Daoy (cell line): Measurements from ENCODE around the gene PTPRM. TPM values are rescaled to one million over a fixed set of nuclear protein-coding genes. Genes with fewer than 3 reads are reported as not detected.

ENCODE experiments used
- DNase-seq: peaks from one replicate; pipeline ENCODE4 v3.0.0-alpha.2; 2015; ENCODE audit warnings: low read depth
- total RNA-seq: library from RNA; depleted of rRNA; stranded (reverse); fragments of >200 nt; shearing (Covaris generic); gene quantifications from 2 replicates; pipeline ENCODE4 v1.2.3, GENCODE V29; 2014

The PTPRM gene
- total RNA-seq, 1 experiment from 2014 or later: 13.0 TPM

DNA sequence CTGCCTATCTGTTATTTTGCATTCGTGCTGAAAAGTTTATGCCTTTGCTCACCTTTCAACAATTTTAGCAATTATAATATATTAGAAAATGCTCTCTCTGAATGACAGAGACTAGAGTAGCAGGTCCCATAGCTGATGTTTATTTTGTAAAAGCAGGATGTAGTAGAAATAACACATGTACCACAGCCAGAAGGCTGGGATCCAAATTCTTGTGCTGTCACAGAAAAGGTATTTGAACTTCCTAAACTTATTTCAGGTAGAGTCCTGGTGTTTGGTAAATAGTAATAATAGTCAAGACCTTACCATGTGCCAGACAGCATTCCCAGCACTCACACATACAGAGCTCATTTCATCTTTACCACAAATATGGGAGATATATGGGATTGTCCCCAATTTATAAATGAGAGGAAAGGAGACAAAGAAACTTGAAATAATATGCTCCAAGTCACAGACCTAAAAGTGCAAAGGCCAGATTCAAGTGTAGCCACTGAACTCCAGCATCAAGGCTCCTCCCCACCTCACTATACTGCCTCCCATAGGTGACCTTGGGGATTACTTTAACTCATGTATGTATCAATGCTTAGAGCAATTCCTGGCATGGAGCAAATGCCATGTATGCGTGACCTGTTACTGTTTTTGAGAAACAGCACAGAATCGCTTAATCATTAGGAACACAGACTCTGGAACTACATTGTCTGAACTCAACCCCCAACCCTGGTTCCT lies 757.4 kb downstream of the PTPRM start:
- DNase-seq: no peak

DNA sequence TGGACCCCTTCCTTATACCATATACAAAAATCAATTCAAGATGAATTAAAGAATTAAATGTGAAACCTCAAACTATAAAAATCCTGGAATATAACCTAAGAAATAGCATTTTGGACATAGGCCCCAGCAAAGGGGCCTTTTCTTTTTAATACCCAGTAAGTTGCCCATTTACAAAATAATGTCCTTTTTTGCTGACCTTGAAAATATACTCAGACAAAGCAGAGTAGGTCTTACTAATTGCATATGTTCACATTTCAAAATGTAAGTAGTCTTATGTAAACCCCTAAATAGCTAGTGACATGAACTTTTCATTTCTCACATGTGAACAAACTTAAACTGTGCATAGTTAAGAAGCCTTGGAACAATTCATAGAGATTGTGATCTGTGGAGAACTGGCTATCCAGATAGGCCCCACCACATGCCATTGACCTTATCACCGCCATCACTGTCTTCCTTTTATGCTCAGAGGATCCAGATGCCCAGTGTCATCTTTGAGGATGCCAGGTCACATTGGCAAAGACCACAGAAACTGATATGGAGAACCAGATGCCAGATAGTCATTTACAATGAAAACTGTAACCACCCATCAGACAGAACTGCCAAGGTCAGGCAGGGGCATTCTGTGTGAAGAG lies 759.8 kb downstream of the PTPRM start:
- no peak for DNase-seq

DNA sequence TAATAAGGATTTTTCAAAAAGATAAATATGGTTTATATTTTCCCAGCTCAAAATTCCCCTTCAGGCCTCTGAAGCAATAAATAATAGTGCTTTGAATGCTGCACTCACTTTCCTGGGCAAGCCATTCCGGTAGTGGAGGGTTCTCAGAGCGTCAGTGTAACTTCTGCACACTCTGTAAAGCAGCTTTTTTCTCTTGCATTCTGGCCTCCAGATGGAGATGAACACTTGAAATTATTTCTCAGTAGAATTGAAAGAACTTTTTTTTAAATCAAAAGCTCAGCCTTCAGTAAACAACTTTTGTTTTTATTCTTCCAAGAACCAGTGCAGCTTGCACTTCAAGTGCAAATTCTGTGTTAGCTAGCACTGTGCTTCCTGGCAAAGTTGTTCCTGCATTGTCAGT lies 761.0 kb downstream of the PTPRM start:
- DNase-seq: no peak

DNA sequence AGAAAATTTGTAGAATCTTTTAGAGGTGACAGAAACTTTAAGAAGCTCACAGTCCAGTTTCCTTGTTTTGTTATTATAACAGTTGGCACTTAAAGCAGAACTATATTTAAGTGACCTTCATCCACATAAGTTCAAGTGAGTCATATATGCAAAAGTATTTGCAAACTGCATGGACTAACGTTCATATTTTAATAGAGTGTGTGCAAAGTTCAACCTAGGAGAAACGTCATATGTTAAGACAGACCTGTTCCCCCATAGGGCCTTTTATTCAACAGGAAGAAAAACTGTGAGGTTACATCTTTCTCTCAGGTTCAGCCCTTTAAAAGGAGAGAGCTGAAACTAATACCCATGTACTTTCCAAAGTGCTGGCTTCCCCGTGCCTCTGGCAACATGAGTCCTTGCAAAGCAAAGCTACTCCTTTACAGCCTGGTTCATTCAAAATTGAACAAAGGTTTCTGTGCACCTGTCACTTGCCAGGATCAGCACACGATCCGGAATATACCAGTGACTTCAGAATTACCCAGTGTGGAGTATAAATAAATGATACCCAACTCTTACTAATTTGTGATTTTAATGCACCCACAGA lies 762.2 kb downstream of the PTPRM start:
- no peak for DNase-seq

DNA sequence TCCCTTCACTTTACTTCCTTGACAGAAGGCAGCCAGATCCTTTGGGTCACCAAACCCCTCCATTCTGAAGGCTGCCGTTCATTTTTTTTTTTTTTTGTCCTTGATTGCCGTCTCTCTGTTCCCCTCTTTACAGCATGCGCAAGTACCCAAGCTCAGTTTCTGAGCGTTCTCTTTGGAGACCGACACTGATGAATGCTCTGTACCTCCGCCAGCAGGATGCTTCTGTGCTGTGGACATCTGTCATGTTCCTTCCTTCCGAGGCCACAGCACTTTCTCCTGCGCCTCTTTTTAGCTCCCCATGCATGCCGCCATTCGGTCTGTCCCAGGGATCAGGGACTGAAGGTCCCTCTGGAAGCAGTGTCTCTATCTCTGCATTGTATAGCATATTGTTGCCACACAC lies 763.5 kb downstream of the PTPRM start:
- no peak for DNase-seq

DNA sequence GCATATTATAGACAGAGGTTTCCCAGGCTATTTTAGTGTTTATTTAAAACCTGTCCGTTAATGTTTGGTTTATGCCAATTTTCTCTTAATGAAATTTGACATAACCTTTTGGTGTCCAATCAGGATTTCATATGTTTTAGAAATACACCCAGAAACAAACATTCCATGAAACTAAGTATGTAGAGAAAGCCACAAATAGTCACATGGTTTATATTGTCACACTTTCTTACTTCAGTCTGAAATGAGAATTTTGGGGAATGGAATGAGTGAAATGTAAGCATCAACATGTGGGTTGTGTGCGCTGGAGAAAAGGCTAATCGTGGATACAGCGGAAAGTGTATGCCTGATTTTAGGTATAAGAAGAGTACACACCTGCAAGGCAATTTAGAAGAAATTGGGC lies 765.2 kb downstream of the PTPRM start:
- DNase-seq: no peak

DNA sequence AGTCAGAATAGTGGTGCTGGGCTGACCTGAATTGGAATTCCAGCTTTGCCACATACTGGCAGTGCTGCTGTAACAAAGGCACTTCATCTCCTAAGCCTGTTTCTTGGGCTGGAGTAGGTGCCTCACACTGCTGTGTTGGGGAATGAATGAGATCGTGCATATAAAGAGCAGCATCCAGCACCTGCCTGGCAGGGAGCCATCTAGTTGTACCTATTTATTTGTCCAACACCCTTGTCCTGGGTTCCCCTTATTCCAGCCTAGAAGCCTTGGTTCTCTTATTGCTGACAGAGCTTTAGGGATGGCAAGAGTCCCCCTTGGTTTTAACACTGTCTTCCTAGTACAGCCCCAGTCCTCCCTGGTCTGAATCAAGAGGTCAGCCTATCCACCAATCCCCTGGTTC lies 766.8 kb downstream of the PTPRM start:
- no peak for DNase-seq

DNA sequence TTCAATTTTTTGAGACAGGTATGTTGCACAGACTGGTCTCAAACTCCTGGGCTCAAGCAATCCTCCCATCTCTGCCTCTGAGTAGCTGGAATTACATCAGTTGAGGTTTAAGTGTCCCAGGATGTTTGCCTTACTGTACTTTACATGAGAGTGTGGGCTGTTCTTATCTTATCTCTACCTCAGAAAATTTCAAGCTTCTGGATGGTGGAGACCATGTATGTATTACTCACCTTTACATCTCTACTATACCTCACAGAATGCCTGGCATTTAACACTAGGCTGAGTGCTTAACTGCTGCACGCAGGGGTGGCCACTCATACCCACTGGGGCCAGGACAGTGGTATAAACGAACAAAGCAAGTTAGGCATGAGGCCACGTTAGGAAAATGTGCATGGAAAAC lies 770.1 kb downstream of the PTPRM start:
- DNase-seq: no peak

DNA sequence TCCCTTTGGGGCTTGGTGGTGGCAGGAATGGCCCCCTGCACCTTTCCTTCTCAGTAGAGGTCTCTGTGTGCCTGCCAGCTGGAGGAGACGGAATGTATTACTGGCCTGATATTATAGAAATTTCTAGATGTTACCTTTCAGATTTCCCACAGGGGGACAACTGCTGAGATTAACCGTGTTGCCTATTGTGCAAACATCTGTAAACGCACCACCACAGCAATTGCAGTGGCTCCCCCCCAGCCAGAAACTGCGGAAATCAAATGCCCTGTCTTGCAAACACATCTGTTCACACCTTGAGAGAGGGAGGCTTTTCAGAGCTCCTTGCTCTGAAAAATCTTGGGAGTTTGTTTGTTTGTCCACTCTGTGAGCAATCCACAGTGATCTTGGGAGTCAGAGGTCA lies 772.1 kb downstream of the PTPRM start:
- no peak for DNase-seq

DNA sequence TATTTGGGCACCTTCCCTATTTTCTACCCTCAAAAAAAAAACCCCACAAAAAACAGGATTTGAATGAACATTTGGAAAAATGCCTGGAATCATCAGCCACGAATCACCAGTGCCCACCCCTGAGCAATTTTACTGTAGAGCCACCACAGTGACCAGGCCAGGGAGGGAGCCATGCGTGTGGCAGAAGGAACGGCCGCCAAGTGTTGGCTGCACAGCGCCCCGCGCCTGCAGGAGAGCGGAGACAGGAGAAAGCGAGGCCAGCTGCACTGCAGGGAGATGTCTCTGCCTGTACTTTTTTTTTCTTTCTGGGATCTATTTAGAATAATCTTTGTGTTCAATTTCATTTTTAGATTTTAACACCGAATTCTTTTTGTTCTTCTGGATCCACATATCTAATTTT lies 772.8 kb downstream of the PTPRM start:
- DNase-seq: no peak

DNA sequence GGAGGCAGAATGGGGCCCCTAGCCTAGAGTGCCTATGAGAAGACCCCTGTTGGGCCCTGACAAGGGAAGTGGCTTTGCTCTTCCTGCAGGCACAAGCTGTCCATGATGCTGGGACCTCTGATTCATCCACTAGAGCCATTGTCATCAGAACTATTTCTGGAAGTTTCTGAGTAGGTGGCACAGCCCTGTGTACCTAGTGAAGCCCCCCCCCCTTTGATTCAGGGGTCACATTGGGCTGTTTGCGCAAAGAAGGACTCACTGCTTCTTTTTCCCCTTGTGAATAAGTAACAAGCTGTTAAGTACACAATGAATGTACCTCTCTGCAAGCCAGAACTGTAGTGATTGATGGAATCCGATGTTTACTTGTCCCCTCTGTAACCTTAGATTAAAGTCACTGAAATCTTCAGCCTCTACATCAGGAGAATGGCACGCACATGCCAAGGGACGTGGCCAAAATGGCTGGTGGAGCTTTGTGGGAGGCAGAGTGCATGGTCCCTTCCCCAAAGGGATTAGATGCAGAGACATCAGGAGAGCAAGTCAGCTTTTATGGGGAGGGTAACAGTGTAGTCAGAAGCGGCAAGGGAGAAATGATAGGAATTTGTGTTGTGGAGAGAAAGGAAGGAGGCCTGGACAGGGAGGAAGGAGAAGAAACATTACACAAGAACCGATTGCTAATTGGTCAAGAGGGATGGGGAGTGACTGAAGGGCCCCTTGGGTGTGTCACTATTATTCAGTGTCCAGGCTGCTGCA lies 774.5 kb downstream of the PTPRM start:
- DNase-seq: no peak

DNA sequence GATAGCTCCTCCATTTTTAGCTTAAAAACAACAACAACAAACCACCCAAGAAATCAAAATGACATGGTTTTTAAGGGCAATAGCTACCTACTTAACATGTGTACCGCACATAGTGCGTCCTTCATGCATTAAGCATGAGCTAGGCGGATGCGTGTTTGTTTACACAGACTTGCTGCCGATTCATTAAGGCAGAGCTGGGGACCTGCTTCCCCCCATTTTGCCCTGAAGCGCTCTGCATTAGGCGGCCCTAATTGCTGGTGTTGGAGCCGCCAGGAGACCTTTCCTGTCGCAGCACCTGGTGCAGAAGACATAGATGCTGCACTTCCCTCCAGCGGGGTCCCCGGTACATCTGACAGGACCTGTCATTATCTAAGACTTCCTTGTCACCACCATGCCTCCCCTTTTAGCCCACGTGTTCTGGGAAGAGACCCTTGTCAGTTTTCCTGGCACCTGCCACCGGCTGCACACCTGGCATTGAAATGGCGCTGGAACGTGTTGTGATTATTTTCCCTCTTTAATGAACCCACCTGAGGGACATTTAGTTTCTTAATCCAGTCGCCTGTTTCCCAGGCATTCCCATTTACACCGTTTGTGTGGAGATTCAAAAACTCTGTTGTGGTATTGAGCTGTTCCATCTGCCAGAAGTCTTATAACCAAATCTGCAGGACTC lies 781.1 kb downstream of the PTPRM start:
- DNase-seq: no peak

DNA sequence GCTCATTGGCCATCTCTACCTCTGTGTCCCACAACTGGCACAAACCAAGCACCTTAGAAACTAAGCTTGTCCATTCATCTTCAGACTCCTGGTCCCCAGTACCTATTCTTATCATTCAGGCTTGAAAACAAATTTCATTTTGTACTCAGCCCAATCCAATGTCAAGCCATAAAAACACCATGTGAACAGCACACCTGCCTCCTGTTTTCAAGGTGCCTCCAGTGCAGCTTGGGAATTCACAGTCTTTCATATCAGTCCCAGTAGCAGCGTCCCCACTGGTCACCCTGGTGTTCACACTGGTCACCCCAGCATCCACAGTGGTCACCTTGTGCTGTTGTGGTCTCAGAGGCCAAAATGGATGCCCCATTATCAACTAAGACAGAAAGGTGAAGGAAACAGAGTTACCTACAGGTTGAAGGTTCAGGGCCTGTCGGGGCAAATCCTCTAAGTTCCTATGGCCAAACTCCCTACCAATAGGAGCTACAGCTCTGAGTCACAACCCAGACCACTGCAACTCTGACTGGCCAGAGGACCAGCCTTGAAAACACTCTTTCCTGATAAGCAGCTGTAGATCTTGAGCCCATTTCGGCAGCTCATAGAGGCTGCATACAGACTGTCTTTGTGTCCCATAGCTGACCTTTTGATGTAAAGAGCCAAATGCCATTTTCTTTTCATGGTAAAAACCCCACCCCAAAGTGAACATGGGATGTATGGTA lies 782.6 kb downstream of the PTPRM start:
- no peak for DNase-seq

DNA sequence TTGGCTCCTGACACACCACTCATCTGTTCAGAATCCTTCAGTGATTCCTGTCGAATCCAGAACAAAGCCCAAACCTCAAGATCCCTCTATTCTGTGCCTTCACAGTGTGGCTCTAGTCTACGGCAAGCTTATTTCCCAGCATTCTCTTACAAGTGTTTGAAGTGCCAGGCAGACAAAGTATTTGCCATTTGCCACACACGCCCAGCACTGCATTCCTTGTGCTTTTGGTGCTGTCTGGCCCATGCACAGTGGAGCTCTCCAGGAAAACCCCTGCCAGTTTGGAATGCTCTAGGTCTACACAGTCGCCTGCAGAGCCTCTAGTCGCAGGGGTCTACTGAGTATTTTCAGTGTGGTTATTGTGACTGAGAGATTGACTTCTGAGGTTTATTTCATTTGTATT lies 783.5 kb downstream of the PTPRM start:
- DNase-seq: no peak

DNA sequence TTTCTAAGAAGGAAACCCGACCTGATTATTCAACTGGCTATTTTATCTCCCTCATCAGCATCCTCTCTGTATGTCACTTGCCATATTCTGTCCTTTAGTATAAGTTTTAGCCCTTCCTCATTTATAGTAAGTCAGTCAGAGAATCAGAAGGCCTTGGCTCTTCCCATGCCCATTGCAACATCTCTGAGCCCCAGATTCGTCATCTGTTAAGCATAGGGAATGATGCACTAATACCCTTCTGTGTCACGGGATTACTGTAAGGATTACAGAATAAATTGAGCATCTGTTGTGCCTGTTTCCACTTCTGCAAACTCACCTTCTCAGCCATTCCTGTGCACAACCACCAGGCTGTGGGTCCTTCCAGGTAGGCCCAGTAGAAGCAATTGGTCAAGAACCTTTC lies 784.0 kb downstream of the PTPRM start:
- DNase-seq: no peak

DNA sequence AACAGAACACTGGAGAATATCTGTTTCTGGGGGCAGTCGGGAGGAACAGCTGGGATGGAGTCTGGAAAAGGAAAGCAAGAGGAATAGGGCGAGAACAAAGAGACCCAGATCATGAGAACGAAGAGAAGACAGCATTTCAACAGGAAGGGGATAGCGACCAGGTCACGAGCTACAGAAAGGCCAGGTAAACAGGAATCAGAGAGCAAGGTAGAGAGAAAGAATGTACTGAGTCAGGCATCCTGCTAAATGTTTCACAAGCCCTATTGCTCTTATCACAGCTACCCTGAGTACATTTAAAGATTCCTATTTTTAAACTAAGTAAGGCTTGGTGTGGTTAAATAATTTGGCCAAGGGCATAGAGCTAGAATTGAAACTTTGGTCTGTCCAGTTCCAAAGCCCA lies 787.2 kb downstream of the PTPRM start:
- DNase-seq: no peak

DNA sequence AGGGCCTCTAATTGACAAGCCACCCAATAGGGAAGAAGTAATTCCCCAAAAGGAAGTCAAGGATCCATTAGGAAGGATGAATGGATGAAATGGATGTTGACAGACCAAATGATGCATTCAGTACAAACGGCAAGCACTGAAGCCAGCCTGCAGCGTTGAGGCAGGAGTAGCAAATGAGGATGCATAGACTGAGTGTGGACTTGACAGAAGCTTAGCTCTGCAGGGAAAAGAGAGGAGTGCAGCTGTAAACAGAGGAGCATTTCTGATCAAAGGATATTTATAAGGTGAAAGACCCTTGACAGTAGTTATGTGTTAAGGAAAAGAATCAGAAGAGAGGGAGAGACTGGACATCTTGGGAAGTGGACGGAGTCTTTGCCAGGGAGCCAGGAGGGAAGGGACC lies 788.9 kb downstream of the PTPRM start:
- no peak for DNase-seq

DNA sequence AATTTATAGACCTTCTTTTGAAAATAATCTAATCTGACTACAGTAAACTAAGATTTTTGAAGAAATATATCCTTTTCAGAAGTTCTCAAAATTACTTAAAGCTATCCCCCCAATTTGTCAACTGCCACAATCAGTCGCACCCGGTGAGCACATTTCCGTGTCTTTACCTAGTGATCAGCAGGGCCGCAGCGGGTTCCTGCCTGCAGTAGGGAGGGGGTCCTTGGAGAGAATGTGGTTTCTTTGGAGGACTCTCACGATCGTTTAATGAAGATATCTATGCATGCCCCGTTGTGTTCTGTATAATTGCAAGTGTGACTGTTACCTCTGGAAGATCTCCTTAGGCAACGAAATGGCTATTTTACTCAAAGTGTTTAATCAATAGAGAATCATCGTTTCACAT lies 790.2 kb downstream of the PTPRM start:
- no peak for DNase-seq

DNA sequence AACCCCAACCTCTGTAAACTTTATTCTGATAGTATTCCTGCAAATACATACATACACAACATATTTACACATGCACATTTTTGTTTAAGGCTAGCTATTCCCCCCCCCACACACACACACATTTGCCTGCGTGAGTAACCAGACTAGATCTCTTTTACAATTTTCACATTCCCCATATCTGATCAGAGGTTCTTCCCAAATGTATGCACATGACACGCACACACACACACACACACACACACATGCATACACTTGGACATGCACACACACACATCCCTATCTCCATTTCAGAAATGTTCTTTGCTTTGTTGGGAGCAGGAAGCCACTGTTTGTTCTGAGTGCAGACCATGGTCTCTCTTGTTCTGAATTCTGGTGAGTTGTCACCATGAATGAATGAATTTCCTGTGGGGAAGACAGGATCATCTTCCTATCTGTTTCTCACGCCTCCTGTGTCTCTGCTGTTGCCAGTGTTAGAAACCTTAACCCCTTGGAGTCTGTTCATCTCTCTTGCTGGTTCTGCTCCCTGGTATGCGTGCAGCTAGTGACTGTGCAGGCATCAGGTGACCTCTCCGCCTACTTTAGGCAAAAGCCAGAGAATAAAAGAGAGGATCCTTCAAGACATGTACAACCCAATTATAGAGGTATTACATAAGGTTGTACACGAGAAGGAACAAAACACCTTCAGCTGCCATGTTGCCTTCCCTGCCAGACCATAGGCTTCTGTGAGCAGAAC lies 791.1 kb downstream of the PTPRM start:
- no peak for DNase-seq

DNA sequence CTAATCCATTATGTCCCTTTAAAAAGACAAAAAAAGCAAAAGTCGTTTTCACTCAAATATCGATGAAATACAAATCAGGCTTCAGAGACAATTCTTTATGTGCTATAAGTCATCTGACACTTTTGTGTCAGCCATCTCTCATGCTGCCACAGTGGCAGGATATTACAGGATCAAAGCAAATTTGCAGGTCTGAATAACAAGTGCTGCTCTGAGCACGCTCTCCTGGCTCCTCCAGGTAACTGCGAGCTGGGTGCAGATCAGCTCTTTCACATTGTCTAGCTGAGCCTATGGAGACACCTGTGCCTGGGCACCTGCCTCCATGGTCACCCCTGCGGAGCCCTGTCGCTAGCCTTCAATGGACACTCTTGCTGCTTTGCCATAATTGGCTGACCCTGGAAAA lies 792.0 kb downstream of the PTPRM start:
- no peak for DNase-seq

DNA sequence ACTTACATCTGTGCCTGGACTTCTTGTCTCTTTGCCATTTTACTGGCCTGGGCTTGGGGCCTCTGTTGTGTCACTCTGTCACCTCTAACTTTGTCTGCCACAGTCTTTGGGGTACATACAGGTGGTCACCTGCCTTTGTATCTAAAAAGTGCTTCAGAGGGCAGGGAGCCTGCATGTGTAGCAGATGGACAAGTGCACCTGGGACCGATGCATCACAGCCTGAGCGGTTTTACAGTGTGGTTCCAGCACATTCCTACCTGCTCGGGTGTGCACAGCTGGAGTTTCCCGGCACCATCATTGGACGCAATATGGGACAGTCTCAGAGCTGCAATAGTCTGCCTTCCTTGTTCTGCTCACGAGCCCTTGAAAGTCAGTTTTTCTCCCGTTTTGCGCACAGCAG lies 792.4 kb downstream of the PTPRM start:
- no peak for DNase-seq
